Frontal cortex (tissue), 4 donors: ENCODE data around the gene NIPAL3. TPM values are rescaled to one million over a fixed set of nuclear protein-coding genes. Genes with fewer than 3 reads are reported as not detected.
"Not testable (repeated sequence)": the region's sequence is repeated elsewhere in the genome, so short reads cannot be mapped to it uniquely, and the experiment has no call there.

ENCODE experiments used
- DNase-seq, 2 donors: peaks; one replicate each; pipeline ENCODE4 v3.0.0; 2012; ENCODE audit warnings: low spot score in 2 of 2
- FAIRE-seq: peaks from 2 replicates; lab custom pipeline; 2012; peaks lifted over from hg19 to GRCh38; lab: Jason Lieb, UNC
- total RNA-seq: library from RNA; depleted of rRNA; stranded (reverse); fragments of >200 nt; gene quantifications from one replicate; pipeline ENCODE4 v1.2.3, GENCODE V29; 2014
- donor health status: control.
- donor health status: control.
- donor health status: control.

NIPAL3 gene
- total RNA-seq, 1 donor from 2014 or later: 13.5 TPM

- DNase-seq (no peak), FAIRE-seq (no peak)
Measured at GRCh38 chr1:24503870-24504523, 88.4 kb downstream of the NIPAL3 start.

- FAIRE-seq (no peak), DNase-seq (no peak)
Measured at GRCh38 chr1:24504560-24504959, 89.0 kb downstream of the NIPAL3 start.

DNA sequence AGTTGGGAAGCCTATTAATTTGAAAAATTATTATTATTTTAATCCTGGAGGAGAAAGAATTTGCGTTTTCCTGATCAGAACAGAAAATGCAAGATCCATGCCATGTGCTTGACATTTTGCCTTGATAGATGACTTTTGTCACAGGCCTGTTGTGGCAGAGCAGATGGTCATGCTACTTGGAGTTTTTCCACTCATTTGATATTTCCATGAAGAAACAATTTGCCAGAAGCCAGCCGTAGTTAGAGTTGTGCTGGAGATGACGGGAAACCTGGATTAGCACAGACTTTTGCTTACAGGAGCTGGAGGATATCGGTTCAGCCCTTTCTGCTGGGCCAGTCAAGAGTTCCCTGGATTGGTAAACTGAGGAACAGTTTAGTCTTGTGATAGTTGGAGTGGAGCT lies 90.2 kb downstream of the NIPAL3 start:
- DNase-seq (no peak), FAIRE-seq (no peak)

DNA sequence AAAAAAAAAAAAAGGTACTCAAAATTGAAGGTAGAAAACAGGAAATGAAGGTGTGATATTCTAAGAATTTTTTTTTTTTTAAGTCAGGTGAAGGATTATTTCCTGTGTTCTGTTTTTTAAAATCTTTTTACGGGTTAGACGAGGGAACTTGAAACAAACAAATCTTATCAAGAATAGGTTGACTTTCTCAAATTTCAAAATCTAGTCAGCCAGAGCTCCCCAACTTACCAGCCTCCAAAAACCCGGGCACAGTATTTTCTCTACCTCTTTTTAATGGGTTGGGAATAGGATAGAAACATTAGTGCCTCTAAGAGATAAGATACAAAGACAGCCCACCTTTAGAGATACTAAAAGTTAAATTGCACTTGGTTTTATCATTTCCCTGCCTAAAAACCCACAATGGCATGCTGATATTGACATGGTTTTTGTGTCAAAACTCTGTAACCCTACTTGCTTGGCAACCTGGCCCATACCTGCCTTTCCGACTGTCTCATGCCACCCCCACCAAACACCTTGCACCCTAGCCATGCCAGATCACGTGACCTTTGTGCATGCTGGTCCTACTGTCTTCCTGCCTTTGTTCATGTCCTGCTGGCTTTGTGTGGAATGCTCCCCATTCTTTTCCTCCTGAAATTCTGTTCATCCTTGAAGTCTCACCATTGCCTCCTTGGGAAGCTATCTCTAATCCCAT lies 91.2 kb downstream of the NIPAL3 start:
- no peak for FAIRE-seq
- no peak for DNase-seq

DNA sequence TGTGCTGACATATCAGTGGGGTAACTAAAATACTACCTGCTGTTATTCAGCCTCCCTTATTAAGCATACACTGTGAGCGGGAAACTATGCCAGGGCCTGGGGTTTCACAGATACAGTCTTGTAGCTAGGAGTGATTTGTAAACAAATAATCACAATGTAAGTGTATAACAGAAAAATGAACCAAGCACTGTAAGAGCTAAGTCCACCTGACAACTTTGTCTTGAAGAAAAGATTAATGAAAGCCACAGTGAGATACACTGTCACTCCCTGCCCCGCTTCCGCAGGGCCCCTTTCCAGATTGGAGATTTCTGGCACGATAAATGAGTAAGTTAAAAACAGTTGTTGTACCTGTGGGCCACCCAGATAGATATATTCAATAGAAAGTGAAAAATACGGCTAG lies 91.8 kb downstream of the NIPAL3 start:
- DNase-seq (no peak), FAIRE-seq (no peak)

GRCh38 chr1:24508911-24509310 lies 93.3 kb downstream of the NIPAL3 start:
- DNase-seq (no peak), FAIRE-seq (no peak)

DNA sequence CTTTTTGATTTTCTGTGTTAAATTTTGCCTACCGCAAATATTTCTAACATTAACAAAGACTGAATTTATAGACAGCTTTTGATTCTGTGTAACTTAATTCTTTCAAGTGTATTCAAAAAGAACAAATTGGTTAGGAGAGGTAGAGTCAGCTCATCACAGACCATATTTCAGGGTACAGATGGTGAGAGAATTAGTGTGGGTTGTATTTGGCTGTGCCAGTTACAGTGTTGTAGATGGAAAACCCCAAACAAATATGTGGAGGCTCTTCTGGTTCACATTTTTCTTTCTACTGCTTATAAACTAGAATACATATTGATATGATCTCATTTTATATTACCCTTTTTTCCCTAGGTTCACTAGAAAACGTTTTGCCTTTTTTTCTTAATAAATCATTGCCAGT lies 98.1 kb downstream of the NIPAL3 start:
- DNase-seq: no peak

GRCh38 chr1:24514946-24515345 lies 99.3 kb downstream of the NIPAL3 start:
- DNase-seq (no peak), FAIRE-seq (no peak)

More for the DNA sequence above, 98.1 kb downstream of the NIPAL3 start:
- no peak for FAIRE-seq

DNA sequence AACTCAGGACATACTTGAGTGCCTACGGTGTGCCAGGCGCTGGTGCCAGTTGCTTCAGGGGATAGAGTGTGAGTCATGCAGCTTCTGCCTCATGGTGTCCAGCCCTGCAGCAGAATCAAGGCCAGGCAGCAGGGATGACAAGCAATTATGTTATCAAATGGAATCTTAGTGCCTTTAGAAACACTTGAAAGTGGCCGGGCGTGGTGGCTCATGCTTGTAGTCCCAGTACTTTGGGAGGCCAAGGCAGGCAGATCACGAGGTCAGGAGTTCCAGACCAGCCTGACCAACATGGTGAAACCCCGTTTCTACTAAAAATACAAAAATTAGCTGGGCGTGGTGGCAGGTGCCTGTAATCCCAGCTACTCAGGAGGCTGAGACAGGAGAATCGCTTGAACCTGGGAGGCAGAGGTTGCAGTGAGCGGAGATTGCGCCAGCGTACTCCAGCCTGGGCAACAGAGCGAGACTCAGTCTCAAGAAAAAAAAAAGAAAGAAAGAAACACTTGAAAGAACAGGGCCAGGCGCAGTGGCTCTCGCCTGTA lies 100.1 kb downstream of the NIPAL3 start:
- not testable (repeated sequence) for FAIRE-seq, DNase-seq

DNA sequence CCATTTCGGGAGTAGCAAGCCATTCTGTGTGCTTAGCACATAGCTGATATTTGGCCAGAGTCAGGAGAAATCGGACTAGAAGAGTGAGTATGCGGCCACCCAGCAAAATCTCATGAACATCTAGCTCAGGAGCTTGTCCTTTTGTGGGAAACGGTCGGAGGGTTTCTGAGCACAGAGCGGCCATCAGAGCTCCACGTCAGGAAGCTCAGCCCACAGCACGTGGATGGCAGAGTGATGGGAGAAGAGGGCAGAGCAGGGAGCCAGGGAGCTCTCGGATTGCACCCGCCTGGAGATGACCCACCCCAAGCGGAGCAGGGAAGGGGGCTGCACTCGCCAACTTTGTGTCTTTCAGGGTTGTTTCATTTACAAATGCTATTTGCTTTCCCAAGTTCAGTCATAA lies 100.9 kb downstream of the NIPAL3 start:
- DNase-seq (no peak), FAIRE-seq (no peak)

DNA sequence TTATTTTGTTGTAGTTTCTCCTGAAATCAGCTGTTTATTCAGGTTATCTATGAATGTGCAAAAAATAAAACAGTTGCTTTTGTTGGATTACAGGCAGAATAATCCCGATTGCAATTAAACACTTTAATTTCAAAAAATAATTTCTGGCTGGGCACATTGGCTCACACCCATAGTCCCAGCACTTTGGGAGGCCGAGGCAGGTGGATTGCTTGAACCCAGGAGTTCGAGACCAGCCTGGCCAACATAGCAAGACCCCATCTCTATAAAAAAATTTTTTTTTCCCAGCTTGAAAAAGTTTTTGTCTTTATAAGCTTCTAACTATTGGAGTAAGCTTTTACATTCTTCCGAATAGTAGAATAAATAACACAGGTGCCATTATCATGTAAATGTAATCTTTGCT lies 102.3 kb downstream of the NIPAL3 start:
- DNase-seq: no peak
- no peak for FAIRE-seq

DNA sequence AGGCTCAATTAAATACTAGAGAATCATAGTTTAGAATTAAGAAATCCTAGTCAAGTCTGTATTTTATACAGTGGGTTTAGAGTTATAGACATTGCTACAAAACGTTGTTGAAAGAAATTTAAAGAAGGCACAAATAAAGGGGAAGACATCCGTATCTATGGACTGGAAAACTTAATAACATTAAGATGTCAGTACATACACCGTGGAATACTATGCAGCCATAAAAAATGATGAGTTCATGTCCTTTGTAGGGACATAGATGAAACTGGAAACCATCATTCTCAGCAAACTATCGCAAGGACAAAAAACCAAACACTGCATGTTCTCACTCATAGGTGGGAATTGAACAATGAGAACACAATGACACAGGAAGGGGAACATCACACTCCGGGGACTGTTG lies 104.7 kb downstream of the NIPAL3 start:
- FAIRE-seq, DNase-seq: not testable (repeated sequence)

Other genes starting within 250 kb of the NIPAL3 start
- gene IFNLR1, start 228.5 kb upstream of the NIPAL3 start, total RNA-seq: 0.41 TPM
- gene GRHL3, start 96.4 kb upstream of the NIPAL3 start, total RNA-seq: not detected
- 2.9 TPM for gene STPG1, start 2.0 kb upstream of the NIPAL3 start, total RNA-seq
- 16.3 TPM for gene RCAN3, start 87.0 kb downstream of the NIPAL3 start, total RNA-seq
- under 0.01 TPM for gene NCMAP, start 140.3 kb downstream of the NIPAL3 start, total RNA-seq
- gene SRRM1, start 227.5 kb downstream of the NIPAL3 start, total RNA-seq: 34.6 TPM